Activated naive CD8-positive, alpha-beta T cell treated with anti-CD3 and anti-CD28 coated beads, Interleukin-2, amount 50 U/mL, for 16 hours (primary cell): ENCODE results near the gene DDX41.
"Not testable (repeated sequence)": the region's sequence is repeated elsewhere in the genome, so short reads cannot be mapped to it uniquely, and the experiment has no call there.

Source experiments
- DNase-seq: peaks from one replicate; pipeline ENCODE4 v3.0.0-alpha.2; 2020; ENCODE audit warnings: low read depth, low spot score

DDX41 gene

DNA sequence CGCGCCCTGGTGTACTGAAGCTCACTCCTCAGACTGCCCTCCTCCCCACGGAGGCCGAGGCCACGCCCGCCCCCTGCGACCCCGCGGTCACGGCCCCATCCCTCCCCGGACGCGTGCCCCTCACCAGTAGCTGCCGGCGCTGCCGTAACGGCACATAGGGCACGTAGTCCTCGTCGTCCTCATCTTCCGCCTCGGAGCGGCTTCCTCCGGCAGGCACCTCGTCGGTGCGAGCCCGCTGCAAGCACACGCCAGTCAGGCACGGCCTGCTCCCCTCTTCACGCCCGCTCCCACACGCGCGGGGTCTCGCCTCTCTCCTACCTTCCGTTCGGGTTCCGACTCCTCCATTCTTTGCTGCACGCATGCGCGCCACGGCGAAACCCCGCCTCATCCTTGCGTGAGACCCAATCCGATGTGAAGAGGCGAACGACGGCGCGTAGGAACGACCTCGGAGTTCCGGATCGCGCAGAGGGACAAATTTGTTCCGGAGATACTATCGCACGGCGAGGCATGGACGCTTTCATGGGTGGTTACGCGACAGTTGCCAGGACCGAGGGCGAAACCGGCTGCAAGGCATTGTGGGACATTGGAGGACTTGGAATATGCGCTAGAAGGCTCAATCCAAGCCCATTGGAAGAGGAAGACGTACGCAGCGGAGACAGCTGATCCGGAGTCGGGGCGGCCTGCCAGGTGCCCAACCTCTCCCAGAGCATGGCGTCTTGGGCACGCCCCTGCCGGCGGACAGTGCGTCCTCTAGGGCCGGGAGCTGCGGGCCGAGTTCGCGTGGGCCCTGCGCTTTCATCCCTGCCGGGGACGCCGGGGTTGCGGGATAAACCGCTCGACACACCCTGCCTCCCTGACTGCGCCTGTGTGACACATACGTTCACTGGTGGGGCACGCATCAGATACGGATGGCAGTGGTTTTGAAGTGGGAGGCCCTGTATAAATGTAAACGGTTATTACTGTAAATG is at the start of gene DDX41:
DDX41 (minus strand) TSS at position 361 of the 968 bp plus-strand sequence; CDS start at position 345, 16 bp downstream.
- DNase-seq: peak; percentile 86

DNA sequence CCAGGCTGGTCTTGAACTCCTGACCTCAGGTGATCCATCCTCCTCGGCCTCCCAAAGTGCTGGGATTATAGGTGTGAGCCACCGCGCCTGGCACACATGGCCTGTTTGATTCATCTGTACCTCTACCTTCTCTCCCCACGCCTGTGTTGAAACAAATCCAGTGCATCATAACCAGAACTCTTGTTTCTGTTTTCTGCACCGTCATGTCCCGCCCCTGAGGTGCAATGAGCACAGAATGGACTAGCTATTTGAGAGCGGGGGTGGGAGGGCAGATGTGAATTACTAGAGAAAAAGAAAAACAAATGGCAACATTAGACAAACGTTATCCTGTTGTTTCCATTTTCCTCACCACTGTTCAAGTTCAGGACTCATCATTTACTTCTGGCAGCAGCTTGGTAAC is 48.3 kb upstream of the DDX41 start:
- no peak for DNase-seq

DNA sequence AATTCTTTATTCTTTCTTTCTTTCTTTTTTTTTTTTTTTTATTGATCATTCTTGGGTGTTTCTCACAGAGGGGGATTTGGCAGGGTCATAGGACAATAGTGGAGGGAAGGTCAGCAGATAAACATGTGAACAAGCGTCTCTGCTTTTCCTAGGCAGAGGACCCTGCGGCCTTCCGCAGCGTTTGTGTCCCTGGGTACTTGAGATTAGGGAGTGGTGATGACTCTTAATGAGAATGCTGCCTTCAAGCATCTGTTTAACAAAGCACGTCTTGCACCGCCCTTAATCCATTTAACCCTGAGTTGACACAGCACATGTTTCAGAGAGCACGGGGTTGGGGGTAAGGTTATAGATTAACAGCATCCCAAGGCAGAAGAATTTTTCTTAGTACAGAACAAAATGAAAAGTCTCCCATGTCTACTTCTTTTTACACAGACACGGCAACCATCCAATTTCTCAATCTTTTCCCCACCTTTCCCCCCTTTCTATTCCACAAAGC is 42.7 kb upstream of the DDX41 start:
- not testable (repeated sequence) for DNase-seq

DNA sequence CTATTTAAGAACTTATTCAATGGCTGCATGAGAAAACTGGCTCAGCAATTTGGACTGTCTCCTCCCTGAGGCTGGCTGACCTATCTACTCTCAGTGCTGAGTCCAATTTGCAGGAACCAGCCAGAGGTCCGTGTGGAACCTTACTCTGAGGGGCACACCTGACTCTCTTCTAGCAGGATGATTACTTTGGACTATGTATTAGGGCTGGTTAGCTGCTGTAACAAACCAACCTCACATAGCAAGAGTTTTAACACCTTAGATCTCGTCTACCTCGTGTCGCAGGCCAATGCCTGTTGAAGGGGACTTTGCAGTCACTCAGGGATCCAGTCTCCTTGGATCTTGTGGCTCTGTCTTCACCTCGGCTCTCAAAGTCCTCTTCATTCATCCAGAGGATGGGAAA is 41.0 kb upstream of the DDX41 start:
- DNase-seq: no peak

DNA sequence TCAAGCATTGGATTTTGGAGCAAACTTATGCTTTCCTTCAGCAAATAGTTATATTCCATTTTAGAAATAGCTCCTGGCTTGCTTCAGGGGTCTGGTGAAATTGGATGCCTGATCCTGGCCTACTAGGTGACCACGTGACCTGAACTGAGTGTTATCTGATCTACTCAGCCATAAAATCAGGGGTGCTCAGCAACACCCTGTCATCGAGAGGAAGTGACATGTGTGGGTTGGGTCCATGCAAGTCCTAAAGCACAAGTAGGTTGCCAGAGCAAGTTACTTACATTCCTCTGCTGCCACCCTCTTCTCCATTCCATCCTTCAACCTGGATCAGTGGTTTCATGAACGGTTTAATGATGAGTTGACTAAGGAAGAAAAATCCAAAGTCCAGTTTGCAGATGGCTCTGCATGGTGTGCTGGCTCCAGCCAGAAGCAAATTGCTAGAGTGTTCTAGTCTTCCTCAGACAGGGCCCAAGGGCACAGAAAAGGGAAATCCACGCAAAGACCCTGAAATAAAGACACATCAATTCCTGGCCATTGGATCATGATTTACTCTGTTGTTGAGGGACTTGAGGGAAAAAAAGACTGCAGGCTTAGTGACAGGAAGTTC is 40.4 kb upstream of the DDX41 start:
- no peak for DNase-seq

DNA sequence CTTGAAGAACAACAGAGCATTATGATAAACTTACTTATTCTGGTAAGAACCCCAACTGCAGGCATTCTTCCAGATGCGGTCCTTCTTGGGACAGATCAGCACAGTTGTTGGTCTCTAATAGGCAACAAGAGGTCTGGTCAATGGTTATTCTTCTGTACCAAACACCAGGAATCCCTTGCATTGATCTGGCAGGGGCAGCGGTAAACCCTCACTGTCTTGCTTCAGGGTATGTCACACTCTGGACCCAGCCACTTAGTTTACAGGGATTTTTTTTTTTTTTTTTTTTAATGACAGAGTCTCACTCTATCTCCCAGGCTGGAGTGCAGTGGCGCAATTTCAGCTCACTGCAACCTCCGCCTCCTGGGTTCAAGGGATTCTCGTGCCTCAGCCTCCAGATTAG is 38.9 kb upstream of the DDX41 start:
- DNase-seq: no peak

DNA sequence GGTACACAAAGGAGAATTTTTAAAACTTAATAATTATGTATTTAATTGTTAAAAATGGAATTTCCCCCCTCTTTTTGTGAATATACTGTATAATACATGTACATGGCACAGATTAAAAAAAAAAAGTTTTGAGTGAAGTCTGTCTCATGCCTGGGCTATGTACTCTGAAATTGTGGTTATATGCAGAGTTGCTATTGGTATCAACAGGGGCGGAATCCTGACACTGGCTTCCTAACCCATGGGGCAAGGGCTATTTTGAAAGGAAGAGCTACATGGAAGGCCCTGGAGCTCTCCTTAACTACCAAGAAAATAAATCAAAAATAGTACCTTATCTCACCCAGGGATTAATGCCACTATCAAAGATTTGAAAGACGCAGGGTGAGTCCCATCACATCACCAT is 38.5 kb upstream of the DDX41 start:
- DNase-seq: no peak

DNA sequence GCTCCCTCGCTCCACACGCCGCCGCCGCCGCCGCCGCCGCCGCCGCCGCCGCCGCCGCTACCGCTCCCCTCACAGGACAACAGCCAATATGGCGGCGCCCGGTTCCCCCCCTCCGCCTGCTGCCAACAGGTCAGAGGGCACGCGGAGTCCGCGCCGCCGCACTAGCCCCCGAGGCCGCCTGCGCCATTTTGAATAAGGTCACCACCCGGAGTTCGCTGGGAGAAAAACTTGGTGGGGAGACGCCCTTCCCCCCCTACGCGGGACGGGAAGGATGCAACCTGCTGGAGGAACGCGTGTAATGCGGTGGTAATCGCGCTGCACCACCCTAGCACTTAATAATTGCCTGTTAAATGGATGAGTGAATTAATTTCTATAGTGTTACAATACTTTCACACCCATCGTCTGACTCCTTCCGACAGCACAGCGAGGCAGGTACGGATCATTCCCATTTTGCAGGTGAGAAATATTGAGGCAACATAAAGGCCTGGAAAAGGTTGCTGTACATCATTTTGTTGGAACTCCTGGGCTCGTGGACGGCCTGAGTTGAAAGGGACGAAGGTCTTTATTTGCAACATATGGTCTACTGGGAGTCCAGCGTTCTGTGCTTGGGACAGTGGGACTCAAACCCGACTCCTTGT is 37.8 kb upstream of the DDX41 start, which contains the start of gene FAM193B:
FAM193B (minus strand) TSS at position 90 of the 638 bp plus-strand sequence. CDS start 105 bp downstream, outside the sequence.
- DNase-seq: peak; percentile 88

DNA sequence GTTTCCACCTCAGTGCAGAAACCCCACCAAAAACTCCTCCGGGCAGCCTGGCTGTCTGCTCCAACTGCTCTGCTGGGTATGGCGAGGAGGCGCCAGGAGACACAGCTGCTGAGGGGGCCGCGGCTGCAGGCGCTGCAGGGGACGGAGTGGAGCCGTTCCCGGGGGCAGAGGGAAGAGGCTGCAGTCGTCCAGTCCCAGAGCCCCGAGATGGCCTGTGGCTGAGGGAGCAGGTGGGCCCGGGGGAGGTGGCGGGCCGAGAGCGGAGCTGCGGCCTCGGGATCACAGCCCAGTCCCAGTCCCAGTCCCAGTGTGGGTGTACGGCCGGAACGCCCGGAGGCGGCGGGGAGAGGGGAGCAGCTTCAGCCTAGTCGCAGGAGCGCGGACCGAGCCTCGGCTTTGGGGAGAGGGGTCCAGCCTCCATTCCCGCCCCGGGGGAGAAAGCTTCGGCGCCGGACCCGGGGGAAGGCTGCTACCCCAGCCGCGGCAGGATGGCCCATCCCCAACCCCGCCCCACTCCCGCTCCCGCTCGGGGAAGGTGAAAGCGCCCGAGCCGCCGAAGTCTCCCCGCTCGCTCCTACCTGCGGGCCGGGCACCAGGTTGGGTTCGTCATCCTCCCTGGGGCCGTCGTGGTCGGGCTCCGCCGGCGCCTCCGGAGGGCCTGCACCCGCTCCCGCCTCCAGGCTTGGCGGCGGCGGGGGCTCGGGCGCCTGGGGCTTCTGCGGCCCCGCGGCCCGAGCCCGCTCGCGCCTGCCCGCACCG is 37.1 kb upstream of the DDX41 start:
- DNase-seq: no peak

DNA sequence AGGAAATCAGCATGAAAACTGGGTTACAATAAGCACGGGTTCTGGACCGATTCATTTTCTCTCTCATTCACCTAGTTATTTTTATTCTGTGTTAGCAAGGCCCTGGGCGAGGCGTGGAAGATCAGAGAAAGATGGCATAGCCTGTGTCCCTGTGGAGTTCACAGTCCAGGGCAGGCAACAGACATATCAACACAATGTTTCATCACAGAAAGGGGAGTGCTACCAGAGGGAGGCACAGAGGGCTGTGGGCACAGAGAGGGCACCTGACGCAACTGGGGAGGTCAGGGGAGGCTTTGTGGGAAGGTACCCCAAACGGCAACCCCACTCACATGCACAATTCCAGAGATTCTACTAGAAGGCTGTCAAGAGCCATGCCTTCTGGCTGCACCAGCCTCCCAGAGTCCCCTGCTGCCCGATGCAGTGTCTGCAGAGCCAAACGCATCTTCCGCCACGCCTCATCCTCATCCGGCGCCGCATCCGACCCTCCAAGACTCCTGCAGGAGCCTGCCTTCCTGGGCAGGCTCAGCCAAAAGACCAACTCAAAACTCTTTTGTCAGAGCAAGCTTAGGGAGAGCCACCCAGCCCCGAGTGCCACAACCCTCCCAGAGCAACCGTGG is 36.2 kb upstream of the DDX41 start:
- DNase-seq: no peak

DNA sequence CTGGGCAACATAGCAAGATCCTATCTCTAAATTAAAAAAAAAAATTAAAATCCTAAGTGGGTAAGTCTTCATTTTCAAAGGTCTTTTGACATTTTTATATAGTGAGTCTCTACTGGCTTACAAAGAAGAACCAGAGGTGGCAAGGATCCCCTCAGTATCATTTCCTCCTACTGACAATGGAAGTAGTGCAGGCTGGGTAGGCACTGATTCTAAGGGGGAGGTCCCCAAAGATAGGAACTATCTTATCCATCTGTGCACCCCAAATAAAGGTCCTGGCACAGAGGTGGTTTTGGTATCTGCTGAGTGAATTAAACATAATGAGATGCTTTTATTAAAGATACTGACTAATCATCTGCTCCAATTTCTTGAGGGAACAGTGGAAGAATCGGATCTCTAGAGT is 33.4 kb upstream of the DDX41 start:
- DNase-seq: no peak

DNA sequence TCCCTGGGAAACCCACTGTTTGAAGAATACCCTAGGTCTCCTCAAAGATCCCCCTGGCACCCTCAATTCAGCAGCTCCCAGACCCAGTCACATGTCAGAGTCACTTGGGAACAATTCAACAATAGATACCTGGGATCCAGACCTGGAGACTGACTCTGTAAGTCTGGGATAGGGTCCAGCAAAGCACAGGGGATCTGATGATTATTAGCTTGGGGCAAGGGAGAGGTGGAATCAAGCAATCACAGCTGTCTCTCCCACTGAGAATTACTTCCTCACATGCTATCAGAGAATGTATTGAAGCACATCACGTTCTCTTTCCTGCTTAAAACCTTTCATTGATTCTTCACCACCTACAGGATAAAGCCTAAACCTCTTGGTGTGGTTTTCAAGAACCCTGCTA is 31.7 kb upstream of the DDX41 start:
- no peak for DNase-seq

DNA sequence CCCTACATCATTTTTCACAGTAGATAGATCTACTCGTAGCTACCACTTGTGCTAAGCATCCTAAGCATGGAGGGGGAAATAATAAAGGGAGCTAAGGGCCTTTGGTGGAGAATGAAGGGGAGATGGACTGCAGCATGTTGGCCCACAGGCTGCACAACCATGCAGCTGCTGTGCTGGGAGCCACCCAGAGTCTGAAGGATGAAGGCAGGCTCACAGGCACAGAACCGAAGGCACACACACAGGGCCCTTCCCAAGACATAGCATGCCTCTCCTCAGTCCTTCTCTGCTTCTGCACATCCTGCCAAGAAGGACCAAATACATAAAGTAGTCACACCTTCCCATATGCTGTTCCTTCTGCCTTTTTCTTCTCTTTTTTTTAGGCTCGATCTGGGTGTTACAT is 31.0 kb upstream of the DDX41 start:
- DNase-seq: no peak

DNA sequence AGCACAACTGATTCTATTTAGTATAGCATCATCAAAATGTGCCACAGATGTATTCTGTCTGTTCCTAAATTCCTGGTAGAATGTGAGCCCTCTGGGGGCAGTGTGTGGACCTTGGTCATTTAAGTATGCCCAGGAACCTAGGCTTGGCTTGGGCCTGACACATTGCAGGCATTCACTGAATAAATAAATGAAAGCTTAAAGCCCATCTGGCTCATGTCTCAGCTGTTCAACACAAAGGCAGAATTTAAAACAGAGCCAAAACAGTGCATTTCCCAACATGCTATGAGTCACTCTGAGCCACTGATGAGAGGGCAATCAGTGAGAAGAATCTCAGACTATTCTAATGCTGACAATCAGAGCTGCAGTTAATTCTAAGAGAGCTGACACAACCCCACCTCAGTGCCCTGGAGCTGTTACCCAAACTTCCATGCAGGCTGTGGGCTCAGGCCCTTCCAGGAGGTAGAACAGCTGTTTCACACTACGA is 29.5 kb upstream of the DDX41 start:
- DNase-seq: no peak

DNA sequence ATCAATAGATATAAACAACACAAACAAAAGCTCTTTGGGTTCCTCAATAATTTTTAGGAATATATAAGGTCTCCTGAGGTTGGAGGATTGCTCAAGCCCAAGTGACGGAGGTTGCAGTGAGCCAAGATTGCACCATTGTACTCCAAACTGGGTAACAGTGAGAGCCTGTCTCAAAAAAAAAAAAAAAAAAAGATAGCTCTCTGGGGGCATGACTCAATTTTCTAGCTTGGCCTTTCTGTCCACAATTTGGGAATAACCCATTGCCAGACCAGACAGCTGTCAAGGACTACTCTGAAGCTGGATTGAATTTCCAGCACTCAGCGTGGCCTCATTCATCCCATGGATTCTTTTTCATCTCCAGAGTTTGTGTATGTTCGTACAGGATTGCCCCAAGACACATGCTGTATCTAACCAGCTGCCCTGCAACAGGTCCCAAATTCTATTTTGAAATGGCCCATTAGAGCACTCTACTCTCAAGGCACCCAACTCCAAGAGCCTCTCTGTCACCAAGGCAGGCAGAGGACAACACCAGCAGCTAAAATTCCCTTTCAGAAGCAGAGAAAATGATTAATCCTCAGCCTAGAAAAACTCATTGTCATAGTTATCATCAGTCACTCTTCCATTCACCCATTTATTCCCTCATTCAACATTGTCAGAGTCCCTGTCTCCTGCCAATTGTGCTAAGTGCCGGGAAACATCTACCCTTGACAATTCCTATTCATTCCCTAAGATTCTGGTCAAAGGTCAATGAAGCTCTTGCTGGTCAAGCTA is 28.9 kb upstream of the DDX41 start:
- no peak for DNase-seq

DNA sequence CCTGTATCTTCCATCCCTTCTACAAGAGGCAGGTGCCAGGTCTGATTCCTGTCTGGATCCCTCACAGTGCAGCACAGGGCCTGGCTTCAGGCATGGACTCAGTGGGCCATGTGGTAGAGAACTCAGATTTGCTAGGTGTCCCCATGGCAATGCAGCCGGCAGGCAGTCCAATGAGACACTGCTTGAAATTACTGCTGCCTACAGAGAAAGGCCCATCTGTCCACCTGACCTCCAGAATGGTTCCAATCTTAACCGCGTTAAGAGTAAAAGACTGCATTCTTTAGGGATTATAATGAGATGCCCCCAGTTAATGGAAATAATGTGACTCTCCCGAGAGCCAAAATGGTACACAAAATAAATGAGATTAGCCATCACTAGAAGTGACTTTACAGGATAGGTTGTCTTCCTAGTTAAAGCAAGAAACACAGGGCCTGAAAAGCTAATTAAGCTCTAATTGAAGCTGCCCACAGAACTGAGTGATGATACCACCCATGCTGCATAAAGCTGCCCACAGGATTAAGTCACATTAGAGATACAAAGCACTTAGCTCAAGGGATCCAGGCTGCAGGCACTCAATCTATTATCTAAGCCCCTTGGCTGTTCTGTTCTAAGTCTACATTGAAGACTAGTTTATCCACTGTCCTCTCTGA is 26.2 kb upstream of the DDX41 start:
- no peak for DNase-seq

DNA sequence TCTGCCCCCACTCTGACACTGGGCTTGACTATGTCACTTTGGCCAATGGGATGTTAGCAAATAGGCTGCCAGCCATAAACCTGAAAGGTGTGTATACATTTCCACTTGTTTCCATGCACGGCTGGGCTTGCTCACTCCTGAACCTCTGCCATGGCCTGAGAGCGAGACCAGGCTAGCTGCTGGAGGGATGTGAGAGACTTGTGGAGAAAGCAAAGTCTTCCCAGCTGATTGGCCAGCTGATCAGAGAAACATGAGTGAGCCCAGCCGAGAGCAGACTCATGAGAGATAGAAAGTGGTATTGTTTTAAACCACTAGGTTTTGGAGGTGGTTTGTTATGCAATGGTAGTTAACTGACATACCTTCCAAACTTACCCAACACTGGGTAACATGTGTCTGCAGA is 23.7 kb upstream of the DDX41 start:
- DNase-seq: no peak

DNA sequence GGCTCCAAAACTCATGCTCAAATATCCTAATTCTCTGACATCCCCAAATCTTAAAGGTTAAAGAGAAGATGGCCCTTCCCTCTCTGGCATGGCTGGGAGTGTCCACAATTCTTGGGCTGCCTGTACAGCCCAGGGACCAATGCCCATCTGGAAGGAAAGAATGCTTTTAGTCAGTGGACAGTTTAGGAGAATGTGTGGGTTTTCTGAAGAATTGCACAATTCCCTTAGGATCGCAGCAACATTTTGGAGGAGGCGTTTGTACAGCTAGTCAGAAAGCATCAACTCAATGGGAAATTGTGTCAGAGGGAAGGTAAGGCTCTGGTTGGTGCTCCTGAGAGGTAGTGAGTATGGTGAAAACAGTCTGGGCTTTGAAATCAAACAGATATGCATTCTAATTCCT is 22.6 kb upstream of the DDX41 start:
- DNase-seq: no peak

DNA sequence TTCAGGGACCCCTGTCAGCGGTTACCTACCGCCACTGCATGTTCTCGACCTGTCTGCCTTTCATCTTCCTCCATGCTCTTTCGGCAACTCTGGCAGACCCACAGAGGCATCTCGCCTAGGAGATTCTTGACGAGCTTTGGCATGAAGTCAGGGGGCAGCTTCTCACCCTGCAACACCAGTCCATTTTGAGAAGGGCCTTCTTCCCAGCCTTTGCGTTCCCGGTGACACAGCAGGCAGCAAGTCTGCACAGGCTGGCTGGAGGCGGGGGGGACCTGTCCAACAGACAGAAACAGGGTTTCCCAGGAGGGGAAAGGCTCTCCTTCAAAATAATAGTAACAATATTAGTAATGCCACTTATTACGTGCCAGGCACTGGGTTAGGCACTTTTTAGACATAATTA is 22.1 kb upstream of the DDX41 start:
- DNase-seq: no peak
